Stimulated activated naive CD8-positive, alpha-beta T cell treated with anti-CD3 and anti-CD28 coated beads, Interleukin-15, Interleukin-2, amounts not matched to agents 100 ng/mL and 50 ng/mL, for 24 hours (primary cell): ENCODE measurements around the gene UGT1A6.
"Not testable (repeated sequence)": the region's sequence is repeated elsewhere in the genome, so short reads cannot be mapped to it uniquely, and the experiment has no call there.

Experiments
- H3K27ac Mint-ChIP-seq: one replicate; pipeline ENCODE4 v1.8.0; 2021; ENCODE audit warnings: mild to moderate bottlenecking, mixed read lengths
- H3K27me3 Mint-ChIP-seq: one replicate; pipeline ENCODE4 v1.8.0; 2021; ENCODE audit warnings: mixed read lengths
- H3K36me3 Mint-ChIP-seq: one replicate; pipeline ENCODE4 v1.8.0; 2021; ENCODE audit warnings: low read depth, mixed read lengths
- H3K4me1 Mint-ChIP-seq: one replicate; pipeline ENCODE4 v1.8.0; 2021; ENCODE audit warnings: low read depth, mixed read lengths
- H3K4me3 Mint-ChIP-seq: one replicate; pipeline ENCODE4 v1.8.0; 2021; ENCODE audit warnings: mild to moderate bottlenecking, mixed read lengths
- H3K9me3 Mint-ChIP-seq: one replicate; pipeline ENCODE4 v1.8.0; 2021; ENCODE audit warnings: mixed read lengths

The UGT1A6 gene

DNA sequence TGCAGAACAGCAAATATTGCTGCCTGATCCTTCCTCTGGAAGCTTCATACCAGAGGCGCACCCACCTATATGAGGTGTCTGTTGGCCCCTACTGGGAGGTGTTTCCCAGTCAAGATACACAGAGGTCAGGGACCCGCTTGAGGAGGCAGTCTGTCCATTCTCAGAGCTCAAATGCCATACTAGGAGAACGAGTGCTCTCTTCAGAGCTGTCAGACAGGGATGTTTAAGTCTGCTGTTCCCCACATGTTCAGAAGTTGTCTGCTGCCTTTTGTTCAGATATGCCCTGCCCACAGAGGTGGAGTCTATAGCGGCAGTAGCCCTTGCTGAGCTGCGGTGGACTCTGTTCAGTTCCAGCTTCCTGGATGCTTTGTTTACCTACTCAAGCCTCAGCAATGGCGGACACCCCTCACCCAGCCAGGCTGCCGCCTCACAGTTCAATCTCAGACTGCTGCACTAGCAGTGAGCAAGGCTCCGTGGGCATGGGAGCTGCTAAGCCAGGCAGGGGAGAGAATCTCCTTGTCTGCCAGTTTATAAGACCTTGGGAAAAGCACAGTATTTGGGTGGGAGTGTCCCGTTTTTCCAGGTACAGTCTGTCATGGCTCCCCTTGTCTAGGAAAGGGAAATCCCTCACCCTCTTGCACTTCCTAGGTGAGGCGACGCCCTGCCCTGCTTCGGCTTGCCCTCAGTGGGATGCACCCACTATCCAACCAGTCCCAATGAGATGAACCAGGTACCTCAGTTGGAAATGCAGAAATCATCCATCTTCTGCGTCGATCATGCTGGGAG lies 44.4 kb downstream of the UGT1A6 start:
- not testable (repeated sequence) for H3K9me3 Mint-ChIP-seq, H3K27ac Mint-ChIP-seq, H3K4me3 Mint-ChIP-seq, H3K4me1 Mint-ChIP-seq, H3K36me3 Mint-ChIP-seq
- peaks cover 36% of the 10 kb centered on the region for H3K27me3 Mint-ChIP-seq

DNA sequence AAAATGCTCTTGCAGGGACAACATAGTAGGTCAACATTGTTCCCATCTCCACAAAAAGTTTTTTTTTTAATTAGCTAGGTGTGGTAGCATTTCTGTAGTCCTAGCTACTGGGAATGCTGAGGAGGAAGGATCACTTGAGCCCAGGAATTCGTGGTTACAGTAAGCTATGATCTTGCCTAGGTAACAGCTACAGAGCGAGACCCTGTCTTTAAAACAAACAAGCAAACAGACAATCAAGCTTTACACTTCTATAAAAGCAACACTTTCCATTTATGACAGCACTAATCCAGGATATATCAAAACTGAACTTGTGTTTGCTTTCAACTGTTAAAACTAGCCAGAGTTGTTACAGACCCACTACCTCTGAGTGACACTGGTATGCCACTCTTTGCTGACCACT lies 48.2 kb downstream of the UGT1A6 start:
- H3K4me3 Mint-ChIP-seq, result no peak overlapping the region

DNA sequence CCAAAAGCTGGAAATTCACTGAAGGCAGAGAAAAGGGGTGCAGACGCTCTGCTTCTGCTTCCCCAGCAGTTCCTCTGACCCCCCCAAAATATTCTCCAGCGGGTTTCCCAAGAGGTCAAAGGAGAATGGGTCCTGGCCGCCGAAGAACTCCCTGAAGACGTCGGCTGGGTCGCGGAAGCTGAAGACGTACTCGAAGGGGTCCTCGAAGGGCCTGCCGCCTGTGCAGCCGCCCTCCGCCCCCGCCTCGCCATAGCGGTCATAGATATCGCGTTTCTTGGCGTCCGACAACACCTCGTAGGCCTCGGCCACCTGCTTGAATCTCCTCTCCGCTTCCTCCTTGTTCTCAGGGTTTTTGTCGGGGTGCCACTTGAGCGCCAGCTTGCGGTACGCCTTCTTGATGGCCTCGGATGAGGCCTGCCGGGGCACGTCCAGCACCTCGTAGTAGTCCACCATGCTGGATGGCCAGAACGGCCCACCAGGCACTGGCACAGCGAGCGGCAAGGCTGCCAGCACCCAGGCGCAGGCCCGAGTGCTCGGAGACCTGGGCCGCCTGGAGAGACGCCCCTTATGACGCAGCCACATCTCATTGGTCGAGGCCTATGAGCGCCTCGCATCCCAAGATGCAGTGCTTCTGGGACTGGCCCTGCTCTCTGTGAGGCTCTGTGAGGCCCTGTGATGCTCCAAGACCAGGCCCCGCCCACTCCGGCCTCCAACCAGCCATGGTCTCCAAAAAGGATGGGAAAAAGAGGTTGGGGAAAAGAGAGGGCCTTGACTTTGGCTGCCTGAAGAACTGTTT lies 51.0 kb downstream of the UGT1A6 start:
- no peak overlapping the region for H3K27ac Mint-ChIP-seq

More for the DNA sequence above, 48.2 kb downstream of the UGT1A6 start:
- Mint-ChIP-seq H3K4me1 (no peaks in the 10 kb centered on the region), H3K36me3 (no peaks in the 10 kb centered on the region), H3K27me3 (peaks cover 22% of the 10 kb centered on the region), H3K27ac (no peak overlapping the region), H3K9me3 (no peaks in the 10 kb centered on the region)

DNA sequence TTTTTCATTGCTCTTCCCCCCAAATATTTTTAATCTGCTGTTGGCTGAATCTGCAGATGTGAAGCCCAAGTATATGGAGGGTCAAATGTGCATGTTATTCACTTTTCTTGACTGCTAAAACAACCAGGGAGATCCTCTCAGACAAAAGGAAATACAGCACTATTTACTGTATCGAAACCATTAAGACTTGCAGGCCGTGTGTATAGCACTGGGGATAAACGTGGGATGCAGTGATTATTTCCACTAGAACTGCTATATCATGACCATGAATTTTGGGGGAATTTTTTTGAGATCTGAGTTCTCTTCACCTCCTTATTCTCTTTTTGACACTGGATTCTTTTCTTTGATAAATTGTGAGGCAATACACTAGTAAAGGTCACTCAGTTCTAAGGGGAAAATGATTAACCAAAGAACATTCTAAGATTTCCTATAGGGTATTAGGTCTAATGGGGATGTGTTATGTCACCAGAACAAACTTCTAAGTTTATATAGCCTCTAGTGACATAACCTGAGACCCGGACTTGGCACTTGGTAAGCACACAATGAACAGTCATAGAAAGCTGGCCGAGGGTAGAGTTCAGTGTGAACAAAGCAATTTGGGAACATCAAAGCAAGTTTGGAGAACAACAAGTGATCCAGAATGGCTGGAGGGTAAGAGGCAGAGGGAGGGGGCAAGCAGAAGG lies 52.5 kb downstream of the UGT1A6 start:
- H3K27me3 Mint-ChIP-seq, result peaks cover 15% of the 10 kb centered on the region
- H3K27ac Mint-ChIP-seq, result no peak overlapping the region
- peaks cover 6% of the 10 kb centered on the region for H3K9me3 Mint-ChIP-seq
- H3K4me1 Mint-ChIP-seq, result no peaks in the 10 kb centered on the region
- H3K4me3 Mint-ChIP-seq, result no peak overlapping the region
- no peaks in the 10 kb centered on the region for H3K36me3 Mint-ChIP-seq

More for the DNA sequence above, 51.0 kb downstream of the UGT1A6 start:
- no peaks in the 10 kb centered on the region for H3K36me3 Mint-ChIP-seq
- no peak overlapping the region for H3K4me3 Mint-ChIP-seq
- H3K9me3 Mint-ChIP-seq, result no peaks in the 10 kb centered on the region
- H3K4me1 Mint-ChIP-seq, result no peaks in the 10 kb centered on the region
- peaks cover 17% of the 10 kb centered on the region for H3K27me3 Mint-ChIP-seq

GRCh38 chr2:233745838-233746237 lies 53.1 kb downstream of the UGT1A6 start:
- not testable (repeated sequence) for H3K4me1 Mint-ChIP-seq, H3K4me3 Mint-ChIP-seq, H3K36me3 Mint-ChIP-seq, H3K9me3 Mint-ChIP-seq, H3K27ac Mint-ChIP-seq
- peaks cover 13% of the 10 kb centered on the region for H3K27me3 Mint-ChIP-seq

GRCh38 chr2:233746475-233747282 lies 54.0 kb downstream of the UGT1A6 start:
- Mint-ChIP-seq H3K4me1 (no peaks in the 10 kb centered on the region), H3K4me3 (no peak overlapping the region), H3K36me3 (no peaks in the 10 kb centered on the region), H3K27ac (no peak overlapping the region), H3K27me3 (peaks cover 13% of the 10 kb centered on the region), H3K9me3 (peaks cover 10% of the 10 kb centered on the region)

- H3K4me1 Mint-ChIP-seq, result no peaks in the 10 kb centered on the region
- no peak overlapping the region for H3K27ac Mint-ChIP-seq
- H3K9me3 Mint-ChIP-seq, result peaks cover 11% of the 10 kb centered on the region
- peaks cover 13% of the 10 kb centered on the region for H3K27me3 Mint-ChIP-seq
- no peak overlapping the region for H3K4me3 Mint-ChIP-seq
- H3K36me3 Mint-ChIP-seq, result no peaks in the 10 kb centered on the region
Measured at GRCh38 chr2:233747283-233747544, 54.5 kb downstream of the UGT1A6 start.

GRCh38 chr2:233750689-233751088 lies 58.0 kb downstream of the UGT1A6 start:
- H3K4me1 Mint-ChIP-seq, H3K27ac Mint-ChIP-seq, H3K4me3 Mint-ChIP-seq, H3K36me3 Mint-ChIP-seq: not testable (repeated sequence)
- H3K9me3 Mint-ChIP-seq, result peaks cover 11% of the 10 kb centered on the region
- H3K27me3 Mint-ChIP-seq, result peaks cover 19% of the 10 kb centered on the region

- not testable (repeated sequence) for H3K36me3 Mint-ChIP-seq, H3K4me1 Mint-ChIP-seq, H3K27ac Mint-ChIP-seq, H3K4me3 Mint-ChIP-seq
- Mint-ChIP-seq H3K27me3 (peaks cover 19% of the 10 kb centered on the region), H3K9me3 (peaks cover 11% of the 10 kb centered on the region)
Measured at GRCh38 chr2:233751212-233752009, 58.7 kb downstream of the UGT1A6 start.

DNA sequence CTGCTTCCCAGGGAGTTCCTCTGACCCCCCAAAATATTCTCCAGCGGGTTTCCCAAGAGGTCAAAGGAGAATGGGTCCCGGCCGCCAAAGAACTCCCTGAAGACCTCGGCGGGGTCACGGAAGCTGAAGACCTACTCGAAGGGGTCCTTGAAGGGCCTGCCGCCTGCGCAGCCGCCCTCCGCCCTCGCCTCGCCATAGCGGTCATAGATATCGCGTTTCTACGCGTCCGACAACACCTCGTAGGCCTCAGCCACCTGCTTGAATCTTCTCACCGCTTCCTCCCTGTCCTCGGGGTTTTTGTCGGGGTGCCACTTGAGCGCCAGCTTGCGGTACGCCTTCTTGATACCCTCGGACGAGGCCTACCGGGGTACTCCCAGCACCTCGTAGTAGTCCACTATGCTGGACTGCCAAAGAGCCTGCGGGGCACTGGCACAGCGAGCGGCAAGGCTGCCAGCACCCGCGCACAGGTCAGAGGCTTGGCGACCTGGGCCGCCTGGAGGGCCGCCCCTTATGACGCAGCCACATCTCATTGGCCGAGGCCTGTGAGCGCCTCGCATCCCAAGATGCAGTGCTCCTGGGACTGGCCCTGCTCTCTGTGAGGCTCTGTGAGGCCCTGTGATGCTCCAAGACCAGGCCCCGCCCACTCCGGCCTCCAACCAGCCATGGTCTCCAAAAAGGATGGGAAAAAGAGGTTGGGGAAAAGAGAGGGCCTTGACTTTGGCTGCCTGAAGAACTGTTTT lies 62.4 kb downstream of the UGT1A6 start:
- Mint-ChIP-seq H3K4me1 (no peaks in the 10 kb centered on the region), H3K4me3 (no peak overlapping the region), H3K27me3 (peaks cover 6% of the 10 kb centered on the region), H3K27ac (no peak overlapping the region), H3K36me3 (no peaks in the 10 kb centered on the region), H3K9me3 (peaks cover 7% of the 10 kb centered on the region)

DNA sequence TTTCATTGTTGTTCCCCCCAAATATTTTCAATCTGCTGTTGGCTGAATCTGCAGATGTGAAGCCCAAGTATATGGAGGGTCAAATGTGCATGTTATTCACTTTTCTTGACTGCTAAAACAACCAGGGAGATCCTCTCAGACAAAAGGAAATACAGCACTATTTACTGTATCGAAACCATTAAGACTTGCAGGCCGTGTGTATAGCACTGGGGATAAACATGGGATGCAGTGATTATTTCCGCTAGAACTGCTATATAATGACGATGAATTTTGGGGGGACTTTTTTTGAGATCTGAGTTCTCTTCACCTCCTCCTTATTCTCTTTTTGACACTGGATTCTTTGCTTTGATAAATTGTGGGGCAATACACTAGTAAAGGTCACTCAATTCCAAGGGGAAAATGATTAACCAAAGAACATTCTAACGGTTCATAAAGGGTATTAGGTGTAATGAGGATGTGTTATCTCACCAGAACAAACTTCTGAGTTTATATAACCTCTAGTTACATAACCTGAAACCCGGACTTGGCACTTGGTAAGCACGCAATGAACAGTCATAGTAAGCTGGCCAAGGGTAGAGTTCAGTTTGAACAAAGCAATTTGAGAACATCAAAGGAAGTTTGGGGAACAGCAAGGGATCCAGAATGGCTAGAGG lies 63.9 kb downstream of the UGT1A6 start:
- Mint-ChIP-seq H3K27me3 (peaks cover 6% of the 10 kb centered on the region), H3K4me1 (no peaks in the 10 kb centered on the region), H3K4me3 (no peak overlapping the region), H3K9me3 (peaks cover 2% of the 10 kb centered on the region), H3K27ac (no peak overlapping the region), H3K36me3 (no peaks in the 10 kb centered on the region)

- Mint-ChIP-seq H3K4me1 (no peaks in the 10 kb centered on the region), H3K27me3 (peaks cover 4% of the 10 kb centered on the region), H3K36me3 (no peaks in the 10 kb centered on the region), H3K9me3 (no peaks in the 10 kb centered on the region), H3K27ac (no peak overlapping the region), H3K4me3 (no peak overlapping the region)
Measured at GRCh38 chr2:233758141-233758540, 65.5 kb downstream of the UGT1A6 start.

DNA sequence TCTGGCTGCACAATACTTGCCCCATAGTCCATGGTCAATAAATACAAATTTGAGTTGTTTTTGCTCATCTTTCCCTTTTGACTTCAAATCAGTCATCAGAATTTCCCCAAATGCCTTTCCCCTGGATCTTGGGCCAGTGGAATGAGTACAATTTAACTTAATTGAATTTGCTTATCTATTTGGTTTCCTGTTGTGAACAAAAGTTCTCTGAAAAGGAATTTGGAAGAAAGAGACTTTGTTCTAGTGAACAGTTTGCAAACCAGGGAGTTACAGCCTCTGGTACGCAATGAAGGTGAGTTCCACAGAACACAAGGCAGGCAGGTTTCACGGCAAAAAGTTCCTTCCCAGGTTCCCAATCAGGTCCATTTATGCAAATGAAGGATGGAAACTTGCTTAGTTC lies 66.2 kb downstream of the UGT1A6 start:
- Mint-ChIP-seq H3K27me3 (peaks cover 11% of the 10 kb centered on the region), H3K36me3 (no peaks in the 10 kb centered on the region), H3K4me1 (no peaks in the 10 kb centered on the region), H3K4me3 (no peak overlapping the region), H3K9me3 (no peaks in the 10 kb centered on the region), H3K27ac (no peak overlapping the region)
